HCT116 (cell line): ENCODE results near the gene ABCB8.

ENCODE experiments used
- CTCF ChIP-seq, 3 experiments: fragments of 200-600 bp in 1 of 3; sonication (generic) in 1 of 3; IDR thresholded peaks in 2 of 3; conservative IDR thresholded peaks in 1 of 3; 2 replicates each; pipeline ENCODE4 v1.5.1; 2012 to 2017; ENCODE audit warnings: low read depth in 2 of 3, low read length in 2 of 3, antibody characterized with exemption in 1 of 3, borderline replicate concordance in 1 of 3, control low read depth in 1 of 3, mild to moderate bottlenecking in 1 of 3, mixed read lengths in 1 of 3, mixed run types in 1 of 3, moderate library complexity in 1 of 3; ENCODE audit not compliant: insufficient read depth in 1 of 3
- EZH2 ChIP-seq: fragments of 200-600 bp; sonication (generic); IDR thresholded peaks from 2 replicates; pipeline ENCODE4 v1.6.1; 2017; ENCODE audit warnings: antibody characterized with exemption, mixed run types
- EZH2phosphoT487 ChIP-seq: fragments of 200-600 bp; IDR thresholded peaks from 2 replicates; pipeline ENCODE4 v1.6.1; 2018; ENCODE audit warnings: antibody characterized with exemption, borderline replicate concordance
- POLR2A ChIP-seq: IDR thresholded peaks from 2 replicates; pipeline ENCODE4 v1.7.0; 2011; ENCODE audit warnings: borderline replicate concordance; ENCODE audit not compliant: insufficient read depth, insufficient read length; ENCODE audit errors: extremely low read depth
- YY1 ChIP-seq: IDR thresholded peaks from 2 replicates; pipeline ENCODE4 v1.6.1; 2011; ENCODE audit warnings: low read length, low read depth, moderate library complexity, mild to moderate bottlenecking; ENCODE audit not compliant: insufficient replicate concordance; ENCODE audit errors: extremely low read depth

- TF ChIP-seq POLR2A = no peak
- TF ChIP-seq CTCF (IDR thresholded peaks at IDR 0.05 in 2 of 3, conservative IDR thresholded peaks at IDR 0.05 in 1 of 3; ENCODE audit: borderline replicate concordance in 1 of 3, insufficient read depth in 1 of 3, low read depth in 2 of 3, low read length in 2 of 3) = no peak
- TF ChIP-seq EZH2phosphoT487 = no peak
- TF ChIP-seq EZH2 = no peak
- no peak for TF ChIP-seq YY1
Measured at GRCh38 chr7:150997075-150997511, 31.2 kb upstream of the ABCB8 start.
